Myocyte (in vitro differentiated cells): ENCODE measurements around the gene USP35. TPM values are rescaled to one million over a fixed set of nuclear protein-coding genes. Genes with fewer than 3 reads are reported as not detected.

Source experiments
- DNase-seq: peaks from one replicate; pipeline ENCODE4 v3.0.0-alpha.2; 2012; ENCODE audit warnings: low read depth
- total RNA-seq: library from RNA; depleted of rRNA; stranded (reverse); fragments of >200 nt; gene quantifications from 2 replicates; pipeline ENCODE4 v1.2.3, GENCODE V29; 2014

USP35 gene
- total RNA-seq, 1 donor from 2014 or later: 8.1 TPM

DNA sequence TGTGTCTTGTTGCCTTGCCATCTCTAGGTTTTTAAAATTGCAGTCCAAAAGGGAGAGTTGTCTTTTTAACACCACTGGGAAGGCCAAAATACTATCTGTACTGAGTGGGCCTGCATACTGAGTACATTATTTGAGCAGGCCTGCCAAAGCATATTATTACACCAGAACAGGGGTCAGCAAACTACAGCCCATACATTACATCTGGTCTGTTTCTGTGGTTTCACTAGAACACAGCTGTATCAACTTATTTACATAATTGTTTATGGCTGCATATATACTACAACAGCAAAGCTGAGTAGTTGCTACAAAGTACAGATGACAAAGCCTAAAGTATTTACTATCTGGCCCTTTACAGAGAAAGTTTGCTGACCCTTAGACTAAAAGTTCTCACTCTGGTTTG lies 74.0 kb downstream of the USP35 start:
- DNase-seq: no peak

Other genes with a start within 250 kb of the USP35 start
- 22.1 and 24.7 TPM in 2 replicates for gene INTS4, start 194.3 kb upstream of the USP35 start, total RNA-seq
- 0.35 and 1.2 TPM in 2 replicates for gene KCTD14, start 165.6 kb upstream of the USP35 start, total RNA-seq
- 3.5 and 4.1 TPM in 2 replicates for gene THRSP, start 125.1 kb upstream of the USP35 start, total RNA-seq
- gene NDUFC2, start 109.1 kb upstream of the USP35 start, total RNA-seq: 130 and 147 TPM in 2 replicates
- 68.4 and 70.9 TPM in 2 replicates for gene ALG8, start 49.3 kb upstream of the USP35 start, total RNA-seq
- 7.5 and 7.6 TPM in 2 replicates for gene KCTD21, start 293 bp upstream of the USP35 start, total RNA-seq
- 31.6 and 38.0 TPM in 2 replicates for gene GAB2, start 228.9 kb downstream of the USP35 start, total RNA-seq